IPS DF 6.9 (cell line): ENCODE measurements around the gene RASAL1.
"Not testable (repeated sequence)": the region's sequence is repeated elsewhere in the genome, so short reads cannot be mapped to it uniquely, and the experiment has no call there.

Source experiments
- DNase-seq: peaks from one replicate; pipeline ENCODE4 v3.0.0-alpha.2; 2013; ENCODE audit warnings: low read depth, low spot score
- H3K27ac ChIP-seq: one replicate; pipeline ENCODE4 v1.5.1; 2013; ENCODE audit warnings: low read length, control low read depth
- H3K27me3 ChIP-seq: 2 replicates; pipeline ENCODE4 v1.6.1; 2013; ENCODE audit warnings: mild to moderate bottlenecking, low read length; ENCODE audit not compliant: control insufficient read depth, insufficient read depth
- H3K36me3 ChIP-seq: 2 replicates; pipeline ENCODE4 v1.6.1; 2013; ENCODE audit warnings: low read length; ENCODE audit not compliant: control insufficient read depth, insufficient read depth
- H3K4me1 ChIP-seq: 2 replicates; pipeline ENCODE4 v1.6.1; 2013; ENCODE audit warnings: low read length; ENCODE audit not compliant: control insufficient read depth, insufficient read depth
- H3K4me3 ChIP-seq: 2 replicates; pipeline ENCODE4 v1.5.1; 2013; ENCODE audit warnings: mild to moderate bottlenecking, low read length
- H3K9me3 ChIP-seq: 2 replicates; pipeline ENCODE4 v1.6.1; 2013; ENCODE audit warnings: low read length, inconsistent platforms; ENCODE audit not compliant: control insufficient read depth, insufficient read depth
- WGBS: extraction: QIAGEN DNeasy Blood & Tissue Kit; methylation state at CpG from one replicate; pipeline ENCODE4 v1.1.7; 2013; ENCODE audit warnings: mixed read lengths, missing lambda C conversion rate; ENCODE audit not compliant: insufficient read length, insufficient coverage; 5-methylcytosine and 5-hydroxymethylcytosine counted together

The RASAL1 gene

GRCh38 chr12:113151655-113152054 is 16.1 kb upstream of the RASAL1 start:
- Histone ChIP-seq H3K36me3 (no peaks in the 10 kb centered on the region), H3K4me1 (peaks cover 6% of the 10 kb centered on the region; the same call in 1 of the 2 replicates), H3K27me3 (peaks cover 3% of the 10 kb centered on the region; the same call in 1 of the 2 replicates), H3K4me3 (no peak overlapping the region), H3K27ac (no peak overlapping the region), H3K9me3 (no peaks in the 10 kb centered on the region)
- DNase-seq, result no peak
- WGBS, result no CpG with 5 or more reads among the region's 3 CpGs

DNA sequence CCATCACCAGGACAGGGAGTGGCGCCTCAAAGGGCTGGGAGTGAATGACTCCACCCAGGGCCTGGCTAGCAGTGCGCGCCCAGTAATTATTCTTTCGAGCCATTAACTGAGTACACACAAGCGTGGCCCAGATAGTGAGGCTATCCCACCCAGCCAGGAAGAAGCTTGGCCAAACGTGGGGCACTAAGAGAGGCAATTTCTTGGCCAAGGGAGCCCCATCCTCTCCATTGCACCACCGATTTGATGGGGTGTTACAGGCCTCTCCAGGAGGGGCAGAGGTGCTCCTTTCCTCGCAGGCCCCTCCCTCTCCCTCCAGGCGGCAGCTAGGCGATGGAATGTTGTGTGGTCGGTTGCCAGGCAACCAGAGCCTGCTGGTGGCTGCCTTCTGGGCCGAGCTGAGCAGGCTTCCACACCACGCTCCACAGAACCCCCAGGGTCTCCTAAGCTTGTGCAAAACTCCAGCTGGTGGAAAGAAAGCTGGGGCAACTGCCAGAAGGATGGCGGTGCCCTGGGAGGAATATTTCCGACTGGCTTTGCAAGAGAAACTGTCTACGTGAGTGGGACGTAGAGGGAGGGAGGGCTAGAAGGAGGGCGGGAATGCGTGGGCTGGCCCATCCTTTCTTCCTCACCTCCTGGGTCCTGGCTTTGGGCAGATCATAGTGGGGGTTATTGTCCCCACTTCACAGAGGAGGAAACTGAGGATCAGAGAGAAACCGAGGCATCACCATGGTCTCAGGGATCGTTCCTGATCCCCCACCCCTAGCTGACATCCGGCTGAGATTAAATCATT is 14.0 kb upstream of the RASAL1 start, which contains the start of gene CFAP73:
Gene CFAP73, plus strand, starts transcription at position 364 of the 790 bp plus-strand sequence. Its CDS starts 134 bp downstream, at position 498.
- H3K27me3 ChIP-seq, result peaks cover 3% of the 10 kb centered on the region; the same call in 1 of the 2 replicates
- H3K4me1 ChIP-seq, result peaks cover 6% of the 10 kb centered on the region; the same call in 1 of the 2 replicates
- no peak within 1 kb of the TSS; the same call in 1 of the 2 replicates for H3K4me3 ChIP-seq
- WGBS, result no CpG with 5 or more reads among the region's 22 CpGs
- no peak within 1 kb of the TSS for H3K27ac ChIP-seq
- no peak for DNase-seq
- no peaks in the 10 kb centered on the region for H3K36me3 ChIP-seq
- no peaks in the 10 kb centered on the region for H3K9me3 ChIP-seq

DNA sequence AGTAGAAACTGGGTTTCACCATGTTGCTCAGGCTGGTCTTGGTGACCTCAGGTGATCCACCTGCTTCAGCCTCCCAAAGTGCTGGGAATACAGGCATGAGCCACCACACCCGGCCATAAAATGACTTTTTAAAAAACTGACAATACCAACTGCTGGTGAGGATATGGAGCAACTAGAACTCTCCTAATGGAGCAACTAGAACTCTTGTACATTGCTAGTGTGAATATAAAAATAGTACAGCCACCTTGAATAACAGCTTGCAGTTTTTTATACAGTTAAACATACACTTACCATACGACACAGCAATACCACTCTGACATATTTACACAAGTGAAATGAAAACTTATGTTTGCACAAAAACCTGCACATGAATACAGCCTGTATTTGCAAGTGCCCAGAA is 11.4 kb upstream of the RASAL1 start:
- Histone ChIP-seq H3K27ac (no peak overlapping the region), H3K4me3 (no peak overlapping the region), H3K4me1 (peaks cover 6% of the 10 kb centered on the region; the same call in 1 of the 2 replicates), H3K36me3 (no peaks in the 10 kb centered on the region), H3K9me3 (no peaks in the 10 kb centered on the region), H3K27me3 (no peaks in the 10 kb centered on the region; the same call in 1 of the 2 replicates)
- no CpG with 5 or more reads among the region's 2 CpGs for WGBS
- no peak for DNase-seq

- Histone ChIP-seq H3K4me1 (peaks cover 6% of the 10 kb centered on the region; the same call in 1 of the 2 replicates), H3K27me3 (no peaks in the 10 kb centered on the region), H3K36me3 (no peaks in the 10 kb centered on the region), H3K4me3 (no peak overlapping the region), H3K27ac (no peak overlapping the region), H3K9me3 (no peaks in the 10 kb centered on the region)
- no CpG with 5 or more reads among the region's 12 CpGs for WGBS
- no peak for DNase-seq
Measured at GRCh38 chr12:113145720-113146551, 10.4 kb upstream of the RASAL1 start.

DNA sequence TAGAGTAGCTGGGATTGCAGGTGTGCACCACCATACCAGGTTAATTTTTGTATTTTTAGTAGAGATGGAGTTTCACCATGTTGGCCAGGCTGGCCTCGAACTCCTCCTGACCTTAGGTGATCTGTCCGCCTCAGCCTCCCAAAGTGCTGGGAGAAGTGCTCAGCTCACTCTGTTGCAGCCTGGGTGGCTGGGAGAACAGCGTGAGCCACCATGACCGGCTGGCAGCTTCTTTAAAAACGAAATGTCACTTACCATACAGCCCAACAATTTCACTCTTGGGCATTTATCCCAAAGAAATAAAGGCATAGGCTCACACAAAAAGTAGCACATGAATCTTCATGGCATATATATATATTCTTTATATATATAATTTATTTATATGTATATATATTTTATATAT is 9.2 kb upstream of the RASAL1 start:
- Histone ChIP-seq H3K27me3 (no peaks in the 10 kb centered on the region), H3K27ac (no peak overlapping the region)
- WGBS, result no CpG with 5 or more reads among the region's 5 CpGs

GRCh38 chr12:113143959-113144358 is 8.4 kb upstream of the RASAL1 start:
- DNase-seq, result no peak
- H3K4me3 ChIP-seq, result no peak overlapping the region
- no peaks in the 10 kb centered on the region for H3K4me1 ChIP-seq
- H3K27me3 ChIP-seq, result no peaks in the 10 kb centered on the region
- WGBS, result no CpG with 5 or more reads among the region's 8 CpGs
- no peak overlapping the region for H3K27ac ChIP-seq
- no peaks in the 10 kb centered on the region for H3K36me3 ChIP-seq
- H3K9me3 ChIP-seq, result no peaks in the 10 kb centered on the region

More for the DNA sequence above, 9.2 kb upstream of the RASAL1 start:
- no peaks in the 10 kb centered on the region for H3K36me3 ChIP-seq
- H3K9me3 ChIP-seq, result no peaks in the 10 kb centered on the region
- peaks cover 5% of the 10 kb centered on the region; the same call in 1 of the 2 replicates for H3K4me1 ChIP-seq
- DNase-seq, result no peak
- no peak overlapping the region for H3K4me3 ChIP-seq

DNA sequence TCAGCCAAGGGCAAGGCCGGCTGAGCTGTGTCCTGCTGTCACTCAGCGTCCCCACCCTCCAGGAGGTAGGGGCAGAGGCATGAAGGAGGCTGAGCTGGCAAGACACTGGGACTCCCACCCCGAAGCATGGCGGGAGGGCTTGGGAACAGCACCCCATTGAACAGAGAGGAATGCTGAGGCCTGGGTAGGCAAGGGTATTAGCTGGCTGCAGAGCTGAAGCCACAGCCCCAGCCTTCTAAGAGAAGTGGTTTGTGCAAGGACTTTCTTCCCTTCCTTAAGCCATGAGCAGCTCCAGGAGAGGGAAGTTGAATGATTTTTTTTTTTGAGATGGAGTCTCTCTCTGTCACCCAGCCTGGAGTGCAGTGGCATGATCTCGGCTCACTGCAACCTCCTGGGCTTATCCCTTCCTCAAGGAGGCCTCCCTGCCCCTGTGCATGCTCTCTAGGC is 7.3 kb upstream of the RASAL1 start:
- Histone ChIP-seq H3K27ac (no peak overlapping the region), H3K36me3 (no peaks in the 10 kb centered on the region), H3K9me3 (no peaks in the 10 kb centered on the region), H3K4me3 (no peak overlapping the region), H3K27me3 (no peaks in the 10 kb centered on the region), H3K4me1 (no peaks in the 10 kb centered on the region)
- WGBS, result no CpG with 5 or more reads among the region's 5 CpGs
- DNase-seq, result no peak

- Histone ChIP-seq H3K36me3 (no peaks in the 10 kb centered on the region), H3K27ac (no peak overlapping the region), H3K4me1 (no peaks in the 10 kb centered on the region), H3K4me3 (no peak overlapping the region), H3K27me3 (no peaks in the 10 kb centered on the region), H3K9me3 (no peaks in the 10 kb centered on the region)
- WGBS, result no CpG with 5 or more reads among the region's 17 CpGs
- no peak for DNase-seq
Measured at GRCh38 chr12:113142173-113142885, 6.8 kb upstream of the RASAL1 start.

- not testable (repeated sequence) for H3K27ac ChIP-seq, H3K36me3 ChIP-seq, H3K27me3 ChIP-seq, H3K4me3 ChIP-seq, DNase-seq, H3K4me1 ChIP-seq, H3K9me3 ChIP-seq
- WGBS, result no CpG with 5 or more reads among the region's 3 CpGs
Measured at GRCh38 chr12:113141716-113142115, 6.2 kb upstream of the RASAL1 start.

GRCh38 chr12:113140706-113141105 is 5.1 kb upstream of the RASAL1 start:
- H3K4me3 ChIP-seq, result no peak overlapping the region

More at GRCh38 chr12:113140706-113141105, 5.1 kb upstream of the RASAL1 start:
- DNase-seq, result no peak
- Histone ChIP-seq H3K27me3 (no peaks in the 10 kb centered on the region), H3K4me1 (0 out of 2 replicates have a peak, but pooled peaks cover 2% of the 10 kb centered on the region), H3K9me3 (no peaks in the 10 kb centered on the region), H3K36me3 (no peaks in the 10 kb centered on the region), H3K27ac (no peak overlapping the region)
- no CpG with 5 or more reads among the region's 7 CpGs for WGBS
